ENCODE measurements around the gene SLC39A11.

SLC39A11 gene

DNA sequence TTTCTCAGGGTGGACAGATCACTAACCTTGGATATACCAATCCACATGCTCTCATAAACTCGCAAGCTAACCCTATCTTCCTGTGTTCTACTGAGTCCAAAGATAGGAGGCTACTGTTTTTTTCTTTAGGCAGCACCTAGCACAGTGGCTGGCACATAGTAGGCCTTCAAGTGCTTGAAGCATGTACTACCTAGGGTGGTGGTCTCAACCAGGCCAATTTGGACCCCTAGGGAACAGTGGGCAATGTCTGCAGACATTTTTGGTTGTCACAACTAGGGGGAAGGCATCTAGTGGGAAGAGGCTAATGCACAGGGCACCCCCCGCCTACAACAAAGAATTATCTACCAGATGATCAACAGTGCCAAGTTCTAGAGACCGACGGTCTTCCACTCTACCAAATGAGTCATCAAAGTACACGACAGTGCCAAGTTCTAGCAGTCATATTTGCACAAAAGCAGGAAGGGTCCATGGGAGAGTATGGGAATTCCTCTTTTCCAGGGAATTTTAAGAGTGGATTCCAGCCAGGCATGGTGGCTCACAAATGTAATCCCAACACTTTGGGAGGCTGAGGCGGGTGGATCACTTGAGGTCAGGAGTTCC lies 390.3 kb downstream of the SLC39A11 start:
- TF ChIP-seq, protein P1, sequence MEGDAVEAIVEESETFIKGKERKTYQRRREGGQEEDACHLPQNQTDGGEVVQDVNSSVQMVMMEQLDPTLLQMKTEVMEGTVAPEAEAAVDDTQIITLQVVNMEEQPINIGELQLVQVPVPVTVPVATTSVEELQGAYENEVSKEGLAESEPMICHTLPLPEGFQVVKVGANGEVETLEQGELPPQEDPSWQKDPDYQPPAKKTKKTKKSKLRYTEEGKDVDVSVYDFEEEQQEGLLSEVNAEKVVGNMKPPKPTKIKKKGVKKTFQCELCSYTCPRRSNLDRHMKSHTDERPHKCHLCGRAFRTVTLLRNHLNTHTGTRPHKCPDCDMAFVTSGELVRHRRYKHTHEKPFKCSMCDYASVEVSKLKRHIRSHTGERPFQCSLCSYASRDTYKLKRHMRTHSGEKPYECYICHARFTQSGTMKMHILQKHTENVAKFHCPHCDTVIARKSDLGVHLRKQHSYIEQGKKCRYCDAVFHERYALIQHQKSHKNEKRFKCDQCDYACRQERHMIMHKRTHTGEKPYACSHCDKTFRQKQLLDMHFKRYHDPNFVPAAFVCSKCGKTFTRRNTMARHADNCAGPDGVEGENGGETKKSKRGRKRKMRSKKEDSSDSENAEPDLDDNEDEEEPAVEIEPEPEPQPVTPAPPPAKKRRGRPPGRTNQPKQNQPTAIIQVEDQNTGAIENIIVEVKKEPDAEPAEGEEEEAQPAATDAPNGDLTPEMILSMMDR (IDR thresholded peaks at IDR 0.05; ENCODE audit: insufficient read depth, low read length, missing control alignments) = no peak
- ChIA-PET CTCF (interaction anchor here (2.6 kb wide), 1 partner anchor 143 kb away, joined by 18 read pairs; no protein-coding TSS in a partner anchor), POLR2A (no interaction called here)
- DNase-seq (ENCODE audit: low read depth, low spot score) = no peak
- H3K4me3 ChIP-seq (ENCODE audit: low read depth, low read length) = no peak overlapping the region

- CTCF ChIA-PET = interaction anchor here (1.3 to 4.4 kb wide), 3 partner anchors 27 to 143 kb away, joined by 4 to 27 read pairs (median 18); no protein-coding TSS in a partner anchor
- DNase-seq (ENCODE audit: low read depth, low spot score) = no peak
- TF ChIP-seq, protein P1 (IDR thresholded peaks at IDR 0.05; ENCODE audit: insufficient read depth, low read length, missing control alignments) = no peak
- POLR2A ChIA-PET = no interaction called here
- H3K4me3 ChIP-seq (ENCODE audit: low read depth, low read length) = no peak overlapping the region
These were observed 392.3 kb downstream of the SLC39A11 start for GRCh38 chr17:72700226-72700625.

GRCh38 chr17:72699545-72699944 lies 392.9 kb downstream of the SLC39A11 start:
- no peak for DNase-seq (ENCODE audit: low read depth, low spot score)
- TF ChIP-seq, protein P1 (IDR thresholded peaks at IDR 0.05; ENCODE audit: insufficient read depth, low read length, missing control alignments) = no peak
- CTCF ChIA-PET = interaction anchor here (4.4 to 4.8 kb wide), 2 partner anchors 27 to 142 kb away, joined by 17 to 27 read pairs; no protein-coding TSS in a partner anchor
- H3K4me3 ChIP-seq (ENCODE audit: low read depth, low read length) = no peak overlapping the region
- POLR2A ChIA-PET = no interaction called here

DNA sequence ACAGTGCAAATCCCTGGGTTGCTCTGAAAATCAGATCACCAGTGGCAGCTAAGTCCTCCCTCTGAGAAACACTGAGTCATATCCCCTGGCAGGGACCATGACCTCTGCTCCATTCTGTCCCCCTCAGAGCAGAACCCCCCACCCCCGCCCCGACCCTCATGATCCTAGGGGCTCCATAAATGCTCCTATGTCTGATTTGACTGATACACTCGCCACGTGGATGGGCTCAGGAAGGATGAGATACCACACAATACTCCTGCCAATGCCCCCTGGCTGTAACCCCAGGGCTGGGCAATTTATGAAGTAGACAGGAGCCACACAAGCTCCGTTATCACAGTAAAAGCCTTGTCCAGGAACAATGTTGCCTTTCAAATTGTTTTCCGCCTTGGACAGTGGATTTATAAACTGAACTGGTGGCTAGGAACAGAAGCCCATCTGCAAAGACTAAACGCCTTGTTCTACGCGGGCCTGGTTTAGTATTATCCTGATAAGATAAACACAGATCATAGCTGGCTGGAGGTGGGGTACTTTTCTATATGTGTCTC lies 394.8 kb downstream of the SLC39A11 start:
- ChIA-PET POLR2A (no interaction called here), CTCF (interaction anchor here (1.4 to 4.8 kb wide), 3 partner anchors 8 to 140 kb away, joined by 3 to 27 read pairs (median 17); no protein-coding TSS in a partner anchor)
- DNase-seq (ENCODE audit: low read depth, low spot score) = no peak
- H3K4me3 ChIP-seq (ENCODE audit: low read depth, low read length) = no peak overlapping the region
- TF ChIP-seq, protein P1 (IDR thresholded peaks at IDR 0.05; ENCODE audit: insufficient read depth, low read length, missing control alignments) = no peak

GRCh38 chr17:72696721-72697120 lies 395.8 kb downstream of the SLC39A11 start:
- TF ChIP-seq, protein P1 (IDR thresholded peaks at IDR 0.05; ENCODE audit: insufficient read depth, low read length, missing control alignments) = no peak
- no peak for DNase-seq (ENCODE audit: low read depth, low spot score)
- H3K4me3 ChIP-seq (ENCODE audit: low read depth, low read length) = no peak overlapping the region
- ChIA-PET CTCF (interaction anchor here (1.4 to 4.8 kb wide), 3 partner anchors 9 to 139 kb away, joined by 3 to 17 read pairs (median 16); no protein-coding TSS in a partner anchor), POLR2A (no interaction called here)

DNA sequence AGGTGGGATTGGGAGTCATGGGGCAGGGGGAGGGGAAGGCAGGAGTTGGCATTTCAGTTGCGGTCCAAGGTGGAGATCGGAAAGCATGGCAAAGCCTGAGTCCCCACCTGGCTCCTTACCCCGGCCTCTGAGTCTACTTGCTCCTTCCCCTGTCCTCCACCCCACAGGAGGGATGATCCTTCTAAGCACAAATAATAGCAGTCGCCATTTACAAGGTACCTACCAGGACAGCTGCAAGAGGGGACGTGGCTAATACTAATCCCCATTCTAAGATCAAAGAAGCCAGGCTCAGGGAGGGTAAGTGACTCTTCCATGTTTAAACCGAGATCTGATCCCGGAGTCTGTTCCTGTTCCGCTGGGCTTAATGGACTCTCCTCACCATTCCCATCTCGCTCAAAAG lies 396.3 kb downstream of the SLC39A11 start:
- DNase-seq (ENCODE audit: low read depth, low spot score) = no peak
- H3K4me3 ChIP-seq (ENCODE audit: low read depth, low read length) = no peak overlapping the region
- ChIA-PET POLR2A (interaction anchor here (0.5 kb wide), 1 partner anchor 1460 kb away, joined by 3 read pairs; no protein-coding TSS in a partner anchor), CTCF (interaction anchor here (1.4 to 4.8 kb wide), 3 partner anchors 10 to 139 kb away, joined by 3 to 17 read pairs (median 16); no protein-coding TSS in a partner anchor)
- TF ChIP-seq, protein P1 (IDR thresholded peaks at IDR 0.05; ENCODE audit: insufficient read depth, low read length, missing control alignments) = no peak

Data from AG04449 (cell line).